GM12865 (cell line): Measurements from ENCODE around the gene IFI27L1.
A peak's percentile ranks its signal among the peaks of the same experiment; 100 is the strongest.

Experiments used
- DNase-seq: peaks from one replicate; pipeline ENCODE4 v3.0.0; 2010; ENCODE audit warnings: low read depth
- H3K4me3 ChIP-seq: 2 replicates; pipeline ENCODE4 v1.5.1; 2011; ENCODE audit warnings: mild to moderate bottlenecking, low read depth, low read length, control low read depth
- CTCF ChIP-seq: IDR thresholded peaks from 2 replicates; pipeline ENCODE4 v1.5.1; 2011; ENCODE audit warnings: low read length, control low read depth, low read depth, inconsistent platforms; ENCODE audit not compliant: insufficient read depth; ENCODE audit errors: missing control alignments

Gene IFI27L1

DNA sequence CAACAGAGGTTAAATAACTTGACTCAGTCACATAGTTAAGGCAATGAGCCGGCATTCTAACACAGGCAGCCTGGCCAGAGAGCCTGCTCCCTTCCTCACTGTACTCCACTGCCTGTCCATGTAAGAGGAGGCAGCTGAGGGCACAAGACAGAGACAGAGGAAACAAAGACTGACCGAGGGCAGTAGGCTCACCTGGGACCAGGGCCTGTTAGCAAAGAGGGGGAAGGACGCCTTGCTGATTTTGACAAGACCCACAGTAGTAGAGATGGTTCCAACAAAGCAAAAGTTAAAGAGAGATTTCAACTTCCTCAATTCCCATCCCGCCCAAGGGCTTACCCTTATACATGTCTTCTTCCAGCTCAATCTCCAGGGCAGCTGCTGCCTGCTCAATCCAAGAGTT, 28.4 kb upstream of the IFI27L1 start:
- TF ChIP-seq CTCF = no peak
- H3K4me3 ChIP-seq = no peak overlapping the region
- DNase-seq = no peak

DNA sequence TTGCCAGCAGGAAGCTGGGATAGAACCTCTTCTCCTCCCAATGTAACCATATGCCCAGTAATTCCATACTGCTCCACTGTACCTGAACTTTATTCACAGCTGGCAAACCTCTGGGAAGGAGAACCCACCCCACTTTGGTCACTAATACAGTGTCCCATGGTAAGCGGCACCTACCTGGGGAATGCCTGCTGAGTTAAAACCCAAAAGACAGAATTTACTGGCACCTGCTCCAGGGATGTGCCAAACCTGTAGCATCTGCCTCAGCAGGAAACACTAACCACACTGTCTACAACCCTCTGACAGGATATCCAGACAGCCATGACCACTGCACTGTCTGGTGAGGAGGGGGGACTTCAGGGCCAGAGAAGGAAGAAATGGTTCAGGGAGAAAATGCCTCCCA, 26.7 kb upstream of the IFI27L1 start:
- no peak for TF ChIP-seq CTCF
- DNase-seq = no peak
- H3K4me3 ChIP-seq = no peak overlapping the region

GRCh38 chr14:94054936-94055335, 26.2 kb upstream of the IFI27L1 start:
- DNase-seq = no peak
- no peak for TF ChIP-seq CTCF
- H3K4me3 ChIP-seq = no peak overlapping the region

DNA sequence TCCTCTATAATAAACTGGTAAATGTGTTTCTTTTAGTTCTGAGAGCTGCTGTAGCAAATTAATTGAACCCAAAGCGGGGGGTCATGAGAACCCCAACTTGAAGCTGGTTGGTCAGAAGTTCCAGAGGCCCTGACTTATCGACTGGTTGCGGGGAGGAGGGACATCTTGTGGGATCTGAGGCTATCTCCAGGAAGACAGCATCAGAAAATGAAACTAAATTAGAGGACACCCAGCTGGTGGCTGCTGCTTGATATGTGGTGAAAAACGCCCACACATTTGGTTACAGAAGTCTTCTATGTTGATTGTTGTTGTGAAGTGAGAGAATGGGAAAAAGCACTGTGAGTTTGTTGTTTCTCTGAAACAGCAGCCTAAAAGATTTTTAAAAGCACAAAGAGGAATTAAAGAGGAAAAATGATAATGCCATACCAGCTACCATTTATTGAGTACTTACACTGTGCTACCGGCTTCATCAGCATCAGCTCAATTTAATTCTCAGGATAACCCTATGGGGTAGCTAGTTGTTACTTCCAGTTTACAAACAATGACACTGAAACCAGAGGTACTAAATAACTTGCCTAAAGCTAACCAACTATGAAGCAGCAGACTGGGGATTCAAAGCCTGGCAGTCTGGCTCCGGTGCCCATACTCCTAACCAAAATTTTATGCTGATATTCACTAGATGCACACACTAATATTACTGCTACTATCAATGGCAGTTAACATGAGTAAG, 24.4 kb upstream of the IFI27L1 start:
- TF ChIP-seq CTCF = no peak
- DNase-seq = peak; percentile 59
- H3K4me3 ChIP-seq = no peak overlapping the region

GRCh38 chr14:94058128-94058673, 22.9 kb upstream of the IFI27L1 start:
- TF ChIP-seq CTCF = no peak
- DNase-seq = no peak
- no peak overlapping the region for H3K4me3 ChIP-seq

- no peak for TF ChIP-seq CTCF
- DNase-seq = no peak
- H3K4me3 ChIP-seq = no peak overlapping the region
These were observed 22.4 kb upstream of the IFI27L1 start for GRCh38 chr14:94058674-94059138.

DNA sequence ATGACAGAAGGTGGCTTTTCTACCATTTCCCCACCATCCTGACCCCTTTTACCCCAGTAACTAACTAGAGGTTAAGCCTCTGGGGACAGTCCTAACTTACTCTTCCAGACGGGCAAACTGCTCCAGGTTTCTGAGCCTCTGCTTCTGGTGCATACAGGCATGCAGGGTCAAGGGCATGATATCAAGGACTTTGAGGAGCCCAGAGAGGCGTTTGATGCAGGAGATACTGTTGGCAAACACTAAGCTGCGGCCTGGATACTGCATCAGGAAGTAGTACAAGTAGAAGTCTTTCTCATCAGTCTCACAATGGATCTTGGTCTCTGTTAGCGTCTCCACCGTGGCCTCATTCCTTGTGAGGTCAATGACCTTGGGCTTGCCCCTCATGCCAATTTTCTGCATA, 21.1 kb upstream of the IFI27L1 start:
- no peak for DNase-seq
- no peak for TF ChIP-seq CTCF

More for the DNA sequence above, 21.1 kb upstream of the IFI27L1 start:
- H3K4me3 ChIP-seq = no peak overlapping the region
